Middle frontal gyrus (tissue), 1 donor: ENCODE results near the gene PRKRA.
"Not testable (repeated sequence)": the region's sequence is repeated elsewhere in the genome, so short reads cannot be mapped to it uniquely, and the experiment has no call there.

Source experiments
- DNase-seq: peaks from one replicate; pipeline ENCODE4 v3.0.0-alpha.2; 2015; ENCODE audit warnings: low spot score; ENCODE audit errors: extremely low spot score

Gene PRKRA

GRCh38 chr2:178469219-178469849 lies 18.4 kb upstream of the PRKRA start:
- DNase-seq: no peak

- DNase-seq: no peak
These were observed 6.5 kb upstream of the PRKRA start for GRCh38 chr2:178457390-178457886.

GRCh38 chr2:178455947-178456346 lies 5.0 kb upstream of the PRKRA start:
- DNase-seq: no peak

GRCh38 chr2:178452870-178453269 lies 1.9 kb upstream of the PRKRA start:
- no peak for DNase-seq

- no peak for DNase-seq
These were observed 1.4 kb upstream of the PRKRA start for GRCh38 chr2:178452334-178452733.

- no peak for DNase-seq
These were observed 526 bp downstream of the PRKRA start for GRCh38 chr2:178450524-178450773.

- no peak for DNase-seq
These were observed 1.1 kb downstream of the PRKRA start for GRCh38 chr2:178449700-178450523.

- no peak for DNase-seq
These were observed 1.9 kb downstream of the PRKRA start for GRCh38 chr2:178448968-178449661.

- DNase-seq: no peak
These were observed 9.5 kb downstream of the PRKRA start for GRCh38 chr2:178441426-178441825.

GRCh38 chr2:178436662-178437061 lies 14.3 kb downstream of the PRKRA start:
- DNase-seq: no peak

GRCh38 chr2:178429336-178429735 lies 21.6 kb downstream of the PRKRA start:
- DNase-seq: no peak

- DNase-seq: no peak
These were observed 22.6 kb downstream of the PRKRA start for GRCh38 chr2:178428396-178428806.

GRCh38 chr2:178427458-178427857 lies 23.5 kb downstream of the PRKRA start:
- no peak for DNase-seq

GRCh38 chr2:178426388-178426787 lies 24.6 kb downstream of the PRKRA start:
- no peak for DNase-seq

- DNase-seq: no peak
These were observed 25.6 kb downstream of the PRKRA start for GRCh38 chr2:178425255-178425827.

GRCh38 chr2:178423746-178424145 lies 27.2 kb downstream of the PRKRA start:
- DNase-seq: not testable (repeated sequence)

- no peak for DNase-seq
These were observed 28.9 kb downstream of the PRKRA start for GRCh38 chr2:178422097-178422496.

- no peak for DNase-seq
These were observed 30.4 kb downstream of the PRKRA start for GRCh38 chr2:178420463-178420999.

GRCh38 chr2:178419123-178419522 lies 31.9 kb downstream of the PRKRA start:
- DNase-seq: no peak

GRCh38 chr2:178418426-178418825 lies 32.5 kb downstream of the PRKRA start:
- no peak for DNase-seq

- DNase-seq: no peak
These were observed 33.1 kb downstream of the PRKRA start for GRCh38 chr2:178417916-178418315.

GRCh38 chr2:178415979-178416378 lies 35.0 kb downstream of the PRKRA start:
- no peak for DNase-seq
